ENCODE measurements around the gene PRR7.

The PRR7 gene

GRCh38 chr5:177462021-177462670, 15.5 kb downstream of the PRR7 start:
- TF ChIP-seq CTCF (IDR thresholded peaks at IDR 0.05; ENCODE audit: low read depth, low read length), result no peak
- no peak overlapping the region for H3K4me3 ChIP-seq (ENCODE audit: low read depth, low read length)

- no peak overlapping the region for H3K4me3 ChIP-seq (ENCODE audit: low read depth, low read length)
- no peak for TF ChIP-seq CTCF (IDR thresholded peaks at IDR 0.05; ENCODE audit: low read depth, low read length)
Measured at GRCh38 chr5:177465044-177465443, 18.4 kb downstream of the PRR7 start.

- H3K4me3 ChIP-seq (ENCODE audit: low read depth, low read length), result no peak overlapping the region
- no peak for TF ChIP-seq CTCF (IDR thresholded peaks at IDR 0.05; ENCODE audit: low read depth, low read length)
Measured at GRCh38 chr5:177466861-177467260, 20.2 kb downstream of the PRR7 start.

GRCh38 chr5:177467436-177467835, 20.8 kb downstream of the PRR7 start:
- H3K4me3 ChIP-seq (ENCODE audit: low read depth, low read length), result no peak overlapping the region
- TF ChIP-seq CTCF (IDR thresholded peaks at IDR 0.05; ENCODE audit: low read depth, low read length), result no peak

- no peak overlapping the region for H3K4me3 ChIP-seq (ENCODE audit: low read depth, low read length)
- no peak for TF ChIP-seq CTCF (IDR thresholded peaks at IDR 0.05; ENCODE audit: low read depth, low read length)
Measured at GRCh38 chr5:177468329-177468684, 21.7 kb downstream of the PRR7 start.

- no peak overlapping the region for H3K4me3 ChIP-seq (ENCODE audit: low read depth, low read length)
- TF ChIP-seq CTCF (IDR thresholded peaks at IDR 0.05; ENCODE audit: low read depth, low read length), result no peak
Measured at GRCh38 chr5:177468685-177469628, 22.3 kb downstream of the PRR7 start.

Measured in WI38 (cell line).